ENCODE data around the gene ACTG2.
"Not testable (repeated sequence)": the region's sequence is repeated elsewhere in the genome, so short reads cannot be mapped to it uniquely, and the experiment has no call there.

Gene ACTG2

GRCh38 chr2:73938718-73939352 is 46.0 kb downstream of the ACTG2 start:
- DNase-seq: no peak

- no peak for DNase-seq
Observed at GRCh38 chr2:73939419-73939818, 46.6 kb downstream of the ACTG2 start.

- not testable (repeated sequence) for DNase-seq
Observed at GRCh38 chr2:73940066-73940465, 47.3 kb downstream of the ACTG2 start.

- no peak for DNase-seq
Observed at GRCh38 chr2:73942664-73943063, 49.9 kb downstream of the ACTG2 start.

- no peak for DNase-seq
Observed at GRCh38 chr2:73944714-73945113, 51.9 kb downstream of the ACTG2 start.

GRCh38 chr2:73946215-73946614 is 53.4 kb downstream of the ACTG2 start:
- DNase-seq: no peak

- no peak for DNase-seq
Observed at GRCh38 chr2:73946666-73947065, 53.9 kb downstream of the ACTG2 start.

- DNase-seq: no peak
Observed at GRCh38 chr2:73947412-73948018, 54.7 kb downstream of the ACTG2 start.

- DNase-seq: no peak
Observed at GRCh38 chr2:73949802-73950201, 57.0 kb downstream of the ACTG2 start.

GRCh38 chr2:73952499-73953446 is 60.0 kb downstream of the ACTG2 start:
- no peak for DNase-seq

GRCh38 chr2:73956218-73956865 is 63.5 kb downstream of the ACTG2 start:
- no peak for DNase-seq

- no peak for DNase-seq
Observed at GRCh38 chr2:73961274-73961673, 68.5 kb downstream of the ACTG2 start.

- no peak for DNase-seq
Observed at GRCh38 chr2:73961823-73962615, 69.2 kb downstream of the ACTG2 start.

GRCh38 chr2:73962798-73963197 is 70.0 kb downstream of the ACTG2 start:
- no peak for DNase-seq

- DNase-seq: no peak
Observed at GRCh38 chr2:73963385-73964120, 70.7 kb downstream of the ACTG2 start.

GRCh38 chr2:73964223-73964622 is 71.4 kb downstream of the ACTG2 start:
- no peak for DNase-seq

GRCh38 chr2:73965053-73965452 is 72.2 kb downstream of the ACTG2 start:
- DNase-seq: no peak

- DNase-seq: no peak
Observed at GRCh38 chr2:73968357-73968937, 75.6 kb downstream of the ACTG2 start.

- DNase-seq: no peak
Observed at GRCh38 chr2:73969356-73969755, 76.5 kb downstream of the ACTG2 start.

Data from activated gamma-delta T cell treated with Interleukin-2 at 50 U/mL for 16 hours (primary cell).